Measurements from ENCODE around the gene PIP4K2C. TPM values are rescaled to one million over a fixed set of nuclear protein-coding genes. Genes with fewer than 3 reads are reported as not detected.
A peak's percentile ranks its signal among the peaks of the same experiment; 100 is the strongest.
"Not testable (repeated sequence)": the region's sequence is repeated elsewhere in the genome, so short reads cannot be mapped to it uniquely, and the experiment has no call there.

PIP4K2C gene
- total RNA-seq, 1 donor from 2014 or later: 17.3 TPM

DNA sequence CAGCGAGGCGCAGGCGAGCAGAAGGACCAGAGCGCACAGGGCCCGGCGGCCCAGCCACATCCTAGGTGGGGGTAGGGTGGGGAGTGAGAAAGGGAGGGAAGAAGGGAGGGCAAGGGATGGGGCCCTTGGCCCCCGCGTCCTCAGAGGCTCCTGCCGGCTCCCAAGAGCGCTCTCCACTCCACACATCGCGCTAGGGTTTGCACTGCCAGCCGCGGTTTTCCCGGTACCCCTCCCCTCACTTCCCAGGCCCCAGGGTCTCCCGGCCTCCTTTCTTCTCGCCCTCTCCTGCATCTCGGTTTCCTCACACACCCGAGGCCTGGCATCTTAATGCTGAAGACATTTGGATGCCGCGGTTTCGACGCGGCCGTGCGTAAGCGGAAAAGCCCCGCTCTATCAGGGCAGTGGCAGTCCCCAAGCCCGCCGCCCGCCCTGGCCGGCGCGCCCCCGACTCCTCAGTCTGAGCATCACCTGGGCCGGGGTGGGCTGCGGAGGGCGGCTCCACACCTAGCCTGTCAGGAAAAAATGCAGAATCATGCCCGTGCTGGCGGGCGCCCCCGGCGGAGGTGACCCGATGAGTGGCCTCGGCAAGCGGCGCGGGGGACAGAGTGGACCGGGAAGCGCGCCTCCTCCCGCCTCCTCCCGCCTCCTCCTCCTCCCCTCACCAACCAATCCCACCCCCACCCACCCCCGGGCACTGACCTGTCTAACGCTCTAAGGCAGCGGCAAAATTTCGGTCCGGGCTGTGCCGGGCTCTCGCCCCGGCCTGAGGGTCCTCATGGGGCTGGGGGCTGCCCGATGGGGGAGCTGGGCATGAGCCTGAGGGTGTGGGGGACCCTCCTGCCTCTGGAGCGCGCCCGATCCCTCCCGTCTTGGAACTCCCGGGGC lies 41.3 kb downstream of the PIP4K2C start:
- Mint-ChIP-seq H3K9me3 (no peaks in the 10 kb centered on the region), H3K4me3 (peak overlapping the region; percentile 86), H3K27me3 (ENCODE audit: low read depth) (peaks cover 55% of the 10 kb centered on the region), H3K27ac (ENCODE audit: unreplicated experiment) (no peak overlapping the region), H3K36me3 (ENCODE audit: low read depth) (no peaks in the 10 kb centered on the region), H3K4me1 (peaks cover 25% of the 10 kb centered on the region)
- DNase-seq (ENCODE audit: low read depth, low spot score): peak; percentile 30
- TF ChIP-seq, protein P1, sequence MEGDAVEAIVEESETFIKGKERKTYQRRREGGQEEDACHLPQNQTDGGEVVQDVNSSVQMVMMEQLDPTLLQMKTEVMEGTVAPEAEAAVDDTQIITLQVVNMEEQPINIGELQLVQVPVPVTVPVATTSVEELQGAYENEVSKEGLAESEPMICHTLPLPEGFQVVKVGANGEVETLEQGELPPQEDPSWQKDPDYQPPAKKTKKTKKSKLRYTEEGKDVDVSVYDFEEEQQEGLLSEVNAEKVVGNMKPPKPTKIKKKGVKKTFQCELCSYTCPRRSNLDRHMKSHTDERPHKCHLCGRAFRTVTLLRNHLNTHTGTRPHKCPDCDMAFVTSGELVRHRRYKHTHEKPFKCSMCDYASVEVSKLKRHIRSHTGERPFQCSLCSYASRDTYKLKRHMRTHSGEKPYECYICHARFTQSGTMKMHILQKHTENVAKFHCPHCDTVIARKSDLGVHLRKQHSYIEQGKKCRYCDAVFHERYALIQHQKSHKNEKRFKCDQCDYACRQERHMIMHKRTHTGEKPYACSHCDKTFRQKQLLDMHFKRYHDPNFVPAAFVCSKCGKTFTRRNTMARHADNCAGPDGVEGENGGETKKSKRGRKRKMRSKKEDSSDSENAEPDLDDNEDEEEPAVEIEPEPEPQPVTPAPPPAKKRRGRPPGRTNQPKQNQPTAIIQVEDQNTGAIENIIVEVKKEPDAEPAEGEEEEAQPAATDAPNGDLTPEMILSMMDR (conservative IDR thresholded peaks at IDR 0.05): no peak

DNA sequence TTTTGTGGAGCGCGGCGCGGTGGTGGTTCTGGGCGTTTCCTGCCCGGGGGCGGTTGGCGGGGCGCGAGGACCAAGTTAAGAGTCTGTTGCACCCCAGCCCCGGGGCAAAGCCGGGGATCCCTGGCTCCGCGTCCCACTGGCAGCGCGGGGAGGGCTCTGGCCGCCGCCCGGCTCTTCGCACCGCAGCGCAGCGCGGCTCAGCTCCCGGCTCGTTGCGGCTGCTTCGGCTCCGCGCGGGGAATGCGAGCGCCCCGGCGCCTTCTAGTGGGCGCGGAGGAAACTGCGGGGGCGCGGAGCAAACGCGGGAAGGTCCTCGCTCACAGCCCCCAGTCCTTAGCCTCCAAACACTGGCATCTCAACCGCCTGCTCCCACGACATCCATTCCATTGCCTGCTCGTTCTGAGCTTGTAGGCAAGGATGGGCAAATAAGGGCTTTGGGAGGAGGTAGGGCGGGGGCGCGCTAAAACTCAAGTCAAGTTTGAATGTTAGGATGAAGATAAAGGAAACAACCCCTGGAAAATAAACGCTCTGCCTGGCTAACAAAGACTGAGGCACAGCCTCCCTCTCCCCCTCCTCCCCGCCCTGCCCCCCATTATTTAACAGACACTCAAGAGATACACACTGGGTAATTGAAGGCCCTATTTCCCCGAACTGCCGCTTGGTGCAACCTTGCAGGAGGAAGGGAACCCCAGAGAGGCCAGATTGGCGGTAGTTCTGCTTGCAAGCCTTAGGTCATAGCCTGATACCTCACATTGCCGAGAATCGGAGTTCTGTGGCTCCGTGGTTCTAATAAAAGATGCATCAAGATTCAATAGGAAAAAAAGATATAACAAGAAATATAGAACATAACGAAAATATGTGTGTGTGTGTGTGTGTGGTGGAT lies 42.2 kb downstream of the PIP4K2C start, which contains the start of gene B4GALNT1:
TSS of gene B4GALNT1 (minus strand) at position 244 of the 883 bp plus-strand sequence. CDS start 1,069 bp downstream, outside the sequence.
- TF ChIP-seq, protein P1 (conservative IDR thresholded peaks at IDR 0.05): peak; percentile 88
- H3K4me3 Mint-ChIP-seq: peak within 1 kb of the TSS; percentile 86
- H3K36me3 Mint-ChIP-seq (ENCODE audit: low read depth): no peaks in the 10 kb centered on the region
- peaks cover 25% of the 10 kb centered on the region for H3K4me1 Mint-ChIP-seq
- peak; percentile 81 for DNase-seq (ENCODE audit: low read depth, low spot score)
- H3K27ac Mint-ChIP-seq (ENCODE audit: unreplicated experiment): no peak within 1 kb of the TSS
- H3K27me3 Mint-ChIP-seq (ENCODE audit: low read depth): peaks cover 58% of the 10 kb centered on the region
- no peaks in the 10 kb centered on the region for H3K9me3 Mint-ChIP-seq

DNA sequence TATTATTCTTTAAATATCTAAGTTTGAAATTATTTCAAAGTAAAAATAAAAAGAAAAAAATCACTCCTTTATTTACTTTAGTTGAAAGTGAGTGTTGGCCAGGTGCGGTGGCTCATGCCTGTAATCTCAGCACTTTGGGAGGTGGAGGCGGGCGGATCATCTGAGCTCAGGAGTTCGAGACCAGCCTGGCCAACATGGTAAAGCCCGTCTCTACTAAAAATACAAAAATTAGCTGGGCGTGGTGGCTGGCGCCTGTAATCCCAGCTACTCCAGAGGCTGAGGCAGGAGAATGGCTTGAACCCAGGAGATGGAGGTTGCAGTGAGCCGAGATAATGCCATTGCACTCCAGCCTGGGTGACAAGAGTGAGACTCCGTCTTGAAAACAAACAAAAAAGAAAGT lies 45.7 kb downstream of the PIP4K2C start:
- not testable (repeated sequence) for H3K36me3 Mint-ChIP-seq (ENCODE audit: low read depth); H3K4me3 Mint-ChIP-seq; H3K9me3 Mint-ChIP-seq; DNase-seq (ENCODE audit: low read depth, low spot score); H3K4me1 Mint-ChIP-seq; H3K27ac Mint-ChIP-seq (ENCODE audit: unreplicated experiment)
- peaks cover 69% of the 10 kb centered on the region for H3K27me3 Mint-ChIP-seq (ENCODE audit: low read depth)

DNA sequence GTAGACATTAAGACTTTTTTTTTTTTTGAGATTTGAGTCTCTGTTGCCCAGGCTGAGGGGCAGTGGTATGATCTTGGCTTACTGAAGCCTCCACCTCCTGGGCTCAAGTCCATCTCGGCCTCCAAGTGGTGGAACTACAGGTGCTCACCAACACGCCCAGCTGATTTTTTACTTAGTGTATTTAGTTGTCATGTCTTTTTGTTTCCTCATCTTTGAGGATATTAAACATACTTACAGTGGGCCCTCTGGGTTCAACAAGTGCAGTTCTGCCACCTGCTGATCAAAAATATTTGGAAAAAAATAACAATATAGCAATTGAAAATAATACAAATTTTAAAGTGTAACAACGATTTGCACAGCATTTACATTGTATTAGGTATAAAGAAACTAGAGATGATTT lies 46.4 kb downstream of the PIP4K2C start:
- TF ChIP-seq, protein P1 (conservative IDR thresholded peaks at IDR 0.05): peak; percentile 17
- Mint-ChIP-seq H3K4me3 (no peak overlapping the region), H3K9me3 (no peaks in the 10 kb centered on the region), H3K27me3 (ENCODE audit: low read depth) (peaks cover 70% of the 10 kb centered on the region), H3K4me1 (peaks cover 6% of the 10 kb centered on the region), H3K36me3 (ENCODE audit: low read depth) (peaks cover 3% of the 10 kb centered on the region), H3K27ac (ENCODE audit: unreplicated experiment) (no peak overlapping the region)
- DNase-seq (ENCODE audit: low read depth, low spot score): no peak

DNA sequence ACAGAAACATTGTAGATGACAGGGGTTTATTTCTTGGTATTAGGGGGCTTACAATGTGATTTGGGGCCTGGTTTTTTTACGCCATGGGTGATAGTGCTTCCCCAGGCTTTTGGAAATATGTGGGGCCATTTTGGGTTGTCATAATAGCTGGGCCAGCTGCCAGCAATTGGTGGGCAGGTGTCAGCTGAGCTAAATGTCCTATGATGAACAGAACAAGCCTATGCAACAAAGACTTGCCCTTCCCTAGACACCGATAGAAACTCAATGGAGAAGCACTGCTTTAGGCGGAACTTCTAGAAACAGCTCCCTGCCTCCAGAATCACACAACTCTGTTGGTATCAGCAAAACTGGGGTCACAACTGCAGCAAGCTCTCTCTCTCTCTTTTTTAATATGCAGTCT lies 47.1 kb downstream of the PIP4K2C start:
- H3K9me3 Mint-ChIP-seq: no peaks in the 10 kb centered on the region
- TF ChIP-seq, protein P1 (conservative IDR thresholded peaks at IDR 0.05): no peak
- DNase-seq (ENCODE audit: low read depth, low spot score): no peak
- no peak overlapping the region for H3K27ac Mint-ChIP-seq (ENCODE audit: unreplicated experiment)
- peaks cover 5% of the 10 kb centered on the region for H3K4me1 Mint-ChIP-seq
- peaks cover 3% of the 10 kb centered on the region for H3K36me3 Mint-ChIP-seq (ENCODE audit: low read depth)
- H3K27me3 Mint-ChIP-seq (ENCODE audit: low read depth): peaks cover 69% of the 10 kb centered on the region
- no peak overlapping the region for H3K4me3 Mint-ChIP-seq

All from neural crest cell (in vitro differentiated cells).